ENCODE measurements around the gene VAMP7. TPM values are rescaled to one million over a fixed set of nuclear protein-coding genes. Genes with fewer than 3 reads are reported as not detected.
"Not testable (repeated sequence)": the region's sequence is repeated elsewhere in the genome, so short reads cannot be mapped to it uniquely, and the experiment has no call there.

The VAMP7 gene
- total RNA-seq, 2 experiments from 2014 or later: 31.5 to 35.9 TPM

- no peak for DNase-seq
- Mint-ChIP-seq H3K27me3 (no peaks in the 10 kb centered on the region), H3K9me3 (peaks cover 2% of the 10 kb centered on the region), H3K4me1 (peaks cover 19% of the 10 kb centered on the region), H3K27ac (peak overlapping the region; percentile 95), H3K4me3 (peak overlapping the region; percentile 89), H3K36me3 (ENCODE audit: low read depth) (peaks cover 4% of the 10 kb centered on the region)
- ChIA-PET CTCF (no interaction called here), POLR2A (no interaction called here)
Measured at GRCh38 chrX:155880586-155881157, 473 bp upstream of the VAMP7 start.

GRCh38 chrX:155886409-155886808 is 5.3 kb downstream of the VAMP7 start:
- no peaks in the 10 kb centered on the region for H3K27me3 Mint-ChIP-seq
- DNase-seq: no peak
- POLR2A ChIA-PET: no interaction called here

GRCh38 chrX:155888139-155888538 is 7.0 kb downstream of the VAMP7 start:
- peaks cover 17% of the 10 kb centered on the region for H3K4me1 Mint-ChIP-seq
- POLR2A ChIA-PET: no interaction called here
- H3K36me3 Mint-ChIP-seq (ENCODE audit: low read depth): peaks cover 29% of the 10 kb centered on the region
- no peaks in the 10 kb centered on the region for H3K9me3 Mint-ChIP-seq
- DNase-seq: no peak
- H3K27me3 Mint-ChIP-seq: no peaks in the 10 kb centered on the region
- H3K4me3 Mint-ChIP-seq: no peak overlapping the region
- CTCF ChIA-PET: no interaction called here
- no peak overlapping the region for H3K27ac Mint-ChIP-seq

More at GRCh38 chrX:155886409-155886808, 5.3 kb downstream of the VAMP7 start:
- CTCF ChIA-PET: no interaction called here
- Mint-ChIP-seq H3K9me3 (no peaks in the 10 kb centered on the region), H3K36me3 (ENCODE audit: low read depth) (peaks cover 26% of the 10 kb centered on the region), H3K4me1 (peaks cover 28% of the 10 kb centered on the region), H3K27ac (no peak overlapping the region), H3K4me3 (no peak overlapping the region)

- no peaks in the 10 kb centered on the region for H3K9me3 Mint-ChIP-seq
Measured at GRCh38 chrX:155889328-155889727, 8.2 kb downstream of the VAMP7 start.

GRCh38 chrX:155891446-155892210 is 10.5 kb downstream of the VAMP7 start:
- ChIA-PET CTCF (no interaction called here), POLR2A (no interaction called here)
- Mint-ChIP-seq H3K4me1 (peaks cover 14% of the 10 kb centered on the region), H3K27ac (no peak overlapping the region), H3K4me3 (no peak overlapping the region), H3K9me3 (no peaks in the 10 kb centered on the region), H3K27me3 (no peaks in the 10 kb centered on the region), H3K36me3 (ENCODE audit: low read depth) (peaks cover 40% of the 10 kb centered on the region)
- DNase-seq: no peak

More at GRCh38 chrX:155889328-155889727, 8.2 kb downstream of the VAMP7 start:
- H3K27me3 Mint-ChIP-seq: no peaks in the 10 kb centered on the region
- ChIA-PET POLR2A (no interaction called here), CTCF (no interaction called here)
- H3K4me3 Mint-ChIP-seq: no peak overlapping the region
- H3K27ac Mint-ChIP-seq: no peak overlapping the region
- peaks cover 38% of the 10 kb centered on the region for H3K36me3 Mint-ChIP-seq (ENCODE audit: low read depth)
- peaks cover 18% of the 10 kb centered on the region for H3K4me1 Mint-ChIP-seq
- DNase-seq: no peak

GRCh38 chrX:155893521-155893920 is 12.4 kb downstream of the VAMP7 start:
- Mint-ChIP-seq H3K4me3 (no peak overlapping the region), H3K9me3 (no peaks in the 10 kb centered on the region), H3K27ac (no peak overlapping the region), H3K4me1 (peaks cover 7% of the 10 kb centered on the region), H3K36me3 (ENCODE audit: low read depth) (peaks cover 42% of the 10 kb centered on the region), H3K27me3 (no peaks in the 10 kb centered on the region)
- CTCF ChIA-PET: no interaction called here
- DNase-seq: no peak
- POLR2A ChIA-PET: no interaction called here

- DNase-seq: no peak
- Mint-ChIP-seq H3K4me3 (no peak overlapping the region), H3K27ac (no peak overlapping the region), H3K36me3 (ENCODE audit: low read depth) (peaks cover 48% of the 10 kb centered on the region), H3K9me3 (no peaks in the 10 kb centered on the region), H3K27me3 (no peaks in the 10 kb centered on the region), H3K4me1 (peaks cover 2% of the 10 kb centered on the region)
- CTCF ChIA-PET: no interaction called here
- POLR2A ChIA-PET: no interaction called here
Measured at GRCh38 chrX:155896512-155896911, 15.4 kb downstream of the VAMP7 start.

- Mint-ChIP-seq H3K4me3 (no peak overlapping the region), H3K4me1 (no peaks in the 10 kb centered on the region), H3K36me3 (ENCODE audit: low read depth) (peaks cover 38% of the 10 kb centered on the region), H3K27me3 (no peaks in the 10 kb centered on the region), H3K9me3 (no peaks in the 10 kb centered on the region), H3K27ac (no peak overlapping the region)
- no peak for DNase-seq
- ChIA-PET POLR2A (no interaction called here), CTCF (no interaction called here)
Measured at GRCh38 chrX:155899366-155899765, 18.2 kb downstream of the VAMP7 start.

GRCh38 chrX:155900765-155901164 is 19.6 kb downstream of the VAMP7 start:
- no peak for DNase-seq
- POLR2A ChIA-PET: no interaction called here
- Mint-ChIP-seq H3K4me3 (no peak overlapping the region), H3K36me3 (ENCODE audit: low read depth) (peaks cover 45% of the 10 kb centered on the region), H3K9me3 (peaks cover 4% of the 10 kb centered on the region), H3K27ac (no peak overlapping the region), H3K4me1 (no peaks in the 10 kb centered on the region), H3K27me3 (no peaks in the 10 kb centered on the region)
- CTCF ChIA-PET: no interaction called here

- H3K4me1 Mint-ChIP-seq, DNase-seq, H3K27me3 Mint-ChIP-seq, H3K4me3 Mint-ChIP-seq, H3K27ac Mint-ChIP-seq, CTCF ChIA-PET, POLR2A ChIA-PET: not testable (repeated sequence)
- peaks cover 58% of the 10 kb centered on the region for H3K36me3 Mint-ChIP-seq (ENCODE audit: low read depth)
- peaks cover 24% of the 10 kb centered on the region for H3K9me3 Mint-ChIP-seq
Measured at GRCh38 chrX:155907661-155908060, 26.5 kb downstream of the VAMP7 start.

GRCh38 chrX:155923200-155923599 is 42.1 kb downstream of the VAMP7 start:
- H3K36me3 Mint-ChIP-seq (ENCODE audit: low read depth): peaks cover 65% of the 10 kb centered on the region
- no peaks in the 10 kb centered on the region for H3K27me3 Mint-ChIP-seq
- H3K9me3 Mint-ChIP-seq: peaks cover 16% of the 10 kb centered on the region
- DNase-seq: no peak
- no peaks in the 10 kb centered on the region for H3K4me1 Mint-ChIP-seq
- no peak overlapping the region for H3K4me3 Mint-ChIP-seq
- CTCF ChIA-PET: no interaction called here
- POLR2A ChIA-PET: no interaction called here
- H3K27ac Mint-ChIP-seq: no peak overlapping the region

- CTCF ChIA-PET, DNase-seq, H3K27me3 Mint-ChIP-seq, H3K27ac Mint-ChIP-seq, H3K4me1 Mint-ChIP-seq, POLR2A ChIA-PET, H3K4me3 Mint-ChIP-seq: not testable (repeated sequence)
- peaks cover 72% of the 10 kb centered on the region for H3K36me3 Mint-ChIP-seq (ENCODE audit: low read depth)
- H3K9me3 Mint-ChIP-seq: peaks cover 30% of the 10 kb centered on the region
Measured at GRCh38 chrX:155930852-155931618, 49.9 kb downstream of the VAMP7 start.

- H3K36me3 Mint-ChIP-seq (ENCODE audit: low read depth): peaks cover 32% of the 10 kb centered on the region
- H3K4me3 Mint-ChIP-seq: no peak overlapping the region
- peaks cover 4% of the 10 kb centered on the region for H3K9me3 Mint-ChIP-seq
- H3K27me3 Mint-ChIP-seq: no peaks in the 10 kb centered on the region
- POLR2A ChIA-PET: no interaction called here
- H3K27ac Mint-ChIP-seq: no peak overlapping the region
- no peaks in the 10 kb centered on the region for H3K4me1 Mint-ChIP-seq
- CTCF ChIA-PET: no interaction called here
- no peak for DNase-seq
Measured at GRCh38 chrX:155938132-155938531, 57.0 kb downstream of the VAMP7 start.
